Epithelial cell of esophagus (primary cell): ENCODE measurements around the gene AMER3.

Experiments used
- DNase-seq: peaks from one replicate; pipeline ENCODE4 v3.0.0; 2010; ENCODE audit warnings: low read depth
- H3K4me3 ChIP-seq: 2 replicates; pipeline ENCODE4 v1.5.1; 2011; ENCODE audit warnings: mild to moderate bottlenecking, low read length, control low read depth
- CTCF ChIP-seq: IDR thresholded peaks from 2 replicates; pipeline ENCODE4 v1.5.1; 2011; ENCODE audit warnings: low read depth, mild to moderate bottlenecking, low read length, control low read depth, inconsistent platforms; ENCODE audit not compliant: insufficient read depth; ENCODE audit errors: missing control alignments

AMER3 gene

GRCh38 chr2:130808482-130809268 lies 53.3 kb downstream of the AMER3 start:
- no peak for TF ChIP-seq CTCF
- peak overlapping the region; percentile 37 for H3K4me3 ChIP-seq
- peak; percentile 99 for DNase-seq

GRCh38 chr2:130810490-130810889 lies 55.1 kb downstream of the AMER3 start:
- H3K4me3 ChIP-seq, result no peak overlapping the region
- TF ChIP-seq CTCF, result no peak
- DNase-seq, result no peak

GRCh38 chr2:130813722-130814121 lies 58.4 kb downstream of the AMER3 start:
- no peak overlapping the region for H3K4me3 ChIP-seq
- TF ChIP-seq CTCF, result no peak
- no peak for DNase-seq

GRCh38 chr2:130814931-130815680 lies 59.8 kb downstream of the AMER3 start:
- no peak for TF ChIP-seq CTCF
- no peak overlapping the region for H3K4me3 ChIP-seq
- DNase-seq, result no peak
